NCI-H345 treated with DMSO at 0.1 percent for 48 hours (cell line): ENCODE results near the gene CILP.
"Not testable (repeated sequence)": the region's sequence is repeated elsewhere in the genome, so short reads cannot be mapped to it uniquely, and the experiment has no call there.

Experiments
- DNase-seq: peaks from one replicate; lab custom pipeline; 2025; ENCODE audit not compliant: unreplicated experiment; lab: John Stamatoyannopoulos, UW

The CILP gene, protein sequence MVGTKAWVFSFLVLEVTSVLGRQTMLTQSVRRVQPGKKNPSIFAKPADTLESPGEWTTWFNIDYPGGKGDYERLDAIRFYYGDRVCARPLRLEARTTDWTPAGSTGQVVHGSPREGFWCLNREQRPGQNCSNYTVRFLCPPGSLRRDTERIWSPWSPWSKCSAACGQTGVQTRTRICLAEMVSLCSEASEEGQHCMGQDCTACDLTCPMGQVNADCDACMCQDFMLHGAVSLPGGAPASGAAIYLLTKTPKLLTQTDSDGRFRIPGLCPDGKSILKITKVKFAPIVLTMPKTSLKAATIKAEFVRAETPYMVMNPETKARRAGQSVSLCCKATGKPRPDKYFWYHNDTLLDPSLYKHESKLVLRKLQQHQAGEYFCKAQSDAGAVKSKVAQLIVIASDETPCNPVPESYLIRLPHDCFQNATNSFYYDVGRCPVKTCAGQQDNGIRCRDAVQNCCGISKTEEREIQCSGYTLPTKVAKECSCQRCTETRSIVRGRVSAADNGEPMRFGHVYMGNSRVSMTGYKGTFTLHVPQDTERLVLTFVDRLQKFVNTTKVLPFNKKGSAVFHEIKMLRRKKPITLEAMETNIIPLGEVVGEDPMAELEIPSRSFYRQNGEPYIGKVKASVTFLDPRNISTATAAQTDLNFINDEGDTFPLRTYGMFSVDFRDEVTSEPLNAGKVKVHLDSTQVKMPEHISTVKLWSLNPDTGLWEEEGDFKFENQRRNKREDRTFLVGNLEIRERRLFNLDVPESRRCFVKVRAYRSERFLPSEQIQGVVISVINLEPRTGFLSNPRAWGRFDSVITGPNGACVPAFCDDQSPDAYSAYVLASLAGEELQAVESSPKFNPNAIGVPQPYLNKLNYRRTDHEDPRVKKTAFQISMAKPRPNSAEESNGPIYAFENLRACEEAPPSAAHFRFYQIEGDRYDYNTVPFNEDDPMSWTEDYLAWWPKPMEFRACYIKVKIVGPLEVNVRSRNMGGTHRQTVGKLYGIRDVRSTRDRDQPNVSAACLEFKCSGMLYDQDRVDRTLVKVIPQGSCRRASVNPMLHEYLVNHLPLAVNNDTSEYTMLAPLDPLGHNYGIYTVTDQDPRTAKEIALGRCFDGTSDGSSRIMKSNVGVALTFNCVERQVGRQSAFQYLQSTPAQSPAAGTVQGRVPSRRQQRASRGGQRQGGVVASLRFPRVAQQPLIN

DNA sequence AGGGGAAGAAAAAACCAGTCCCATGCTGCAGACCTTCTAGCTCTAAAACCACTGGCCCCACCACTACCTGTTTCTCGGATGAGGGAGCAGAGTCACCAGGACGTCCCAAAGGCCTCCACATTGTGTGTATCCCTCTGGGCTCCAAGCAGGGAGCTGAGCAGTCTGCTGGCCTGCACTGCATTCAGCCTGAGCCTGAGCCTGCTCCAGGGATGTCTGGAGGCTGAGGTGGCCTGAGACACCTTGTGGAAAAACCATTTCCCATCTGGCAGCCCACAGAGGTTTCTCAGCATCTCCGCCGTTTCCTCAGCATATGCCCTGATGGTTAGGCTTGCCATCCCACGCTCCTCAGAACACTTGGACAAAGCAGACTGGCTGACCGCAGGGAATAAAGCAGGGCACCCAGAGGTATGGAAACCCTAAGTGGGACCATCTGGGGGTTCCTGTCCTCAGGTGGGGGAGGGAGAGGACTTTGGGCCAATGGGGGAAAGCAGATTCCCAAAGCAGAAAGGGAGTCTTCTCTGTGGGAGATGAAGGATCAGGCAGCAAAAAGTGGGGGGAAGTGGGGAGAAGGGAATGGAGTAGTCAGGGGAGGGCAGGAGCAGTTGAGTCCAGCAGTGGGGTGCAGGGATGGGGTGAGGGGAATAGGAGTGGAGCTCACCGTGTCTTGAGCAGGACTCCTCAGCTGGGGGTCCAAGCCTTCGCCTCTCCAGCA, at the start of gene CILP:
CILP (minus strand) TSS at position 704 of the 712 bp plus-strand sequence. CDS start 1,718 bp downstream, outside the sequence.
- no peak for DNase-seq

DNA sequence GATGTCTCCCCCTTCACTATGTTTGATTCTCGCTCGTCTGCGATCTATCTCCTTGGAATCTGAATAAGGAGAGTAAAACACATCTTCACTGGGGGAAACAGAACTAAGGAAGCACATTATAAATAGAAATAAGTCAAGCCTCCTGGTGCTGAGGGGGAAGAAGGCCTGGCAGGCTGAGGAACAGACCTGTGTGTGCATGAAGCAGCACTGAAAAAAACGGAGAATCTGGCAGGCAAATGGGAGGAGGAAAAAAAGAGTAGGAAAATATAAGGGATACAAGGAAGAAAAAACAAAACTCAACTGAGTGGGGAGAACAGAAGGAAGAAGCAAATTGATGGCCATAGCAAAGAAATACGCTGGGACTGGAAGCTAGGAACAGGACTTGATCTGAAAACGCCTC, 49.7 kb upstream of the CILP start:
- DNase-seq = no peak

DNA sequence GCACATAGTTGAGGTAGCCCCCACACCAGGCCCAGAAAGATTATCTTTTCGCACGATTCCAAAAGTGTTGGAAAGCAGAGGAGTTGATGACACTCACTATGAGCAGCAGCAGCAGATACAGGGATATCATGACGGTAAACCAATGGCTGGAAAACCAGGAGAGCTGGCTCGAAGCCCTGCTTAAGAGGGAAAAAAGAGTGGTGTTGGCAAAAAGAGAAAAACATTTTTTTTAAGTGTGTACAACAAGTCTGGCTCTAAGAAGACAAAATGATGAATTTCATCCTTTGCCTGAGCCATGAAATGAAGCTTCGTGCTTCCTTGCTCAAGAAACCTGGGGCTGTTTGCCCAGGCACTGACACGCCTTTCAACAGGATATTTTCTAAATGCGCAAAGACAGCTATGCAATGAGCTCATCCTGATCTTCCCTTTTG, 48.1 kb upstream of the CILP start:
- no peak for DNase-seq

DNA sequence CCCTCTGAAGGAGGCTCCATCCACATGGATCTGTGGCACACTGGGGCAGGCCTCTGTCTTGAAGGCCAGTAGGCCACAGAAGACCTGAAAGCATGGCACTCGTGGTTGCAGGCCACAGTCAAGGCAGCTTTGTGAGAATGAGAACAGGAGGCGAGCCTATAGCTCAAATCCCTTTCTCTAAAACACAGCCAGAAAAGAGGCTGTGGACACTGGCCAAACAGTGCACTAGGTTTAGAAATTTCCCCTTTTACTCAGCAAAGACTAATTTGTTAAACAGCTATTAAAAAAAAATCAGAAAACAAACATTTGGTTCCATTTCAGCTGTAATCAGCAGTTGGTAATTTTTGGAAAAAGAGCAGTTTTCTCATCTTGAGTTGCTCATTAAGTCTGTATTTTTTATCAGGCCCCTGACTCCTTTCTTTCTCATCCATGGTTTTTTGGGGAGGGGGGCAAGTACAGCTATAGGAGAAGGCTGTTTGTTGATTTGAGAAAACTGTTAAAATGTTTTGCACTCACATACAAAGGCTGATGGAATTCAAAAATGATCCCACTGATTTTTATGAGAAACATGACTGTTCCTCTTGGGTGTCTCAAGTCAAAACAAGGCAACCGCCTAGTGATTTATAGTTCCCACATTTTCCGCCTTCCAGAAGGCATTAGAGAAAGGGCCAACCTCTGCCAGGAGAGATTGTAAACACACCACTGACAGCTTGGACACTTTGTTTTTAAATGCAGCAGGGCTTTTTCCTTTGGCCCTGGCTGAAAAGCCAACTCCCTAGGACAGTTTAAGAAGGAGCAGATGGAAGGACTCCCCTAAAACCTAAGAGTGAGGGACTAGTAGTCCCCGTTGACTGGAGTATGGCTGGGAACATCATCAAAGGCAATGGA, 47.3 kb upstream of the CILP start:
- DNase-seq = no peak

DNA sequence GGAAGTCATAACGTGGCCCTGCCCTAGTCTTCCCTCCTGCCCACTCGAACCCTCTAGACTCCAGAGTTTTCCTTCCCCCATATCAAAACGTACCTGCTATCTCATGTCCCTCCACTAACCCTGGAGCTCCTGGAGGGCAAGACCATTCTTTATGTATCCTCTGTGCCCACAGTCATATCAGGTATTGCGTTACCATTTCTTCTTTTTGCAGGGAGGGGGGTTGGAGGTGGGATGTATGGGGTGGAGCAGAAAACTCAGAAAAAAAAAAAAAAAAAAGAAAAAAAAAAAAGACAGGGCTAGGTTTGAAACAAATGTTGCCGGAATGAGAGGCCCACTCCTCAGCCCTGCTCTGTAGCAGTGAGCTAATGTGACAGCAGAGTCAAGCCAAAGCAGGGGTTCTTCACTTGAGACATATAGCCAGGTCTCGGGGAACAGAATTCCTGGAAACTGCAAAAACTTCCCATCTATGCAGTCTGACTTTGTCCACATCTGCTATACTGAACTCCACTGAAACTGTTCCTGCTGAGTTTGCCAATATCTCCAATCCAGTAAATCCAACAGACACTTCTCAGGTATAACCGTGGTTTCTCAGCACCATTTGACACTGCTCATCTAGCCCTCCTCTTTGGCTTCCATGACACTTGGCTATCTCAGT, 44.3 kb upstream of the CILP start:
- no peak for DNase-seq

DNA sequence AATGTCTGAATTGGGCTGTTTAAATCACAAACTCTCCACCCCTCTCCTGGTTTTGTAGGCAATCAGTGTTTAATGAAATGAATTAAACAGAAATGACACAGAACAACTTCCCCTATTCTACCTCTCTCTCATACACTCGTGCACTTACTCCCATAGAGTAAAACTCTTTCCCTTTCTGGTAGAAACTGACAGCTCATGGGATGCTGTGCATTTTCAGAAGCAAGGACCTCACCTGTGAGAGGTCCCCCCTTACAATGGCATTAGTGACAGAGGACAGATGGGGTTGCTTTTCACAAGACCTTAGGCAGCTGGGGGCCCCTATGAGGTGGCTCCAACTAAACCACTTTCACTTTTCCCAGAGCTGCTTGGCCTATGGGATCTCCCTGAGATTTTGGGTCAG, 43.5 kb upstream of the CILP start:
- no peak for DNase-seq

DNA sequence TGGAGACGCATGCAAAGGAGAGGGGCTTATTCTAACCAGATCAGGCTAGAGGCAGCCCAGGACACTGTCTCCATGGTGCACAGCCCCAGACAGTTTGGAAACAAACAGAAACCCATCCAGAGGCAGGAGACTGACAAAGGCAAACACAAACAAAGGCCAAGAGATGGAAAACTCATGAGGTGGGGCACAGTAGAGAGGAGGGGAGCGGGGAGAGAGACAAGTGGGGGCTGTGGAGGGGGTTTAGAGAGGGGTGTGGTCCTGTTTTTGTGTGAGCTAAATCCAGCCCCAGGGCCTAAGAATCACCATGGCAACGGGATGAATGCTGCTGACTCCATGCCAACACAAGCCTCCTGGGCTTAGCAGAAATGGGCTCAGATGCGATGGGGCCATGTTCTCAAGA, 43.1 kb upstream of the CILP start:
- DNase-seq = no peak

DNA sequence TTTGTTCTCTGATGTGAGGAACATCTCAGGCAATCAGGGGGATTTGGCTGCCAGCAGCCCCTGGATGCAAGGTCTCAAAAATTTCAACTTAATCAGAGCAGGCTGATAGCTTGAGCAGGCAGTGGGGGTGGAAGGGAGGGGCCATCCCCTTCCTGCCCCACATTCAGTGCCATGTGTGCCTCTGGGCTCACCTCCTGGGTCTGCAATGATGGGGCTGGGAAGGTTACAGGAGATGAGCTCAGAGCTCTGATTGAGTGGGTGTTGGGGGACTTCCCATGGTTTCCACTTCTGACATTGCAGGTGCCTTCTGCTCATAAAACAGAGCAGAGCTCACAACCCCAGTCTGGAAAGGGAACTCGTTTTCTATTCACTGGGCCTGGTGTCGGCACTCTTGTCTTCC, 38.4 kb upstream of the CILP start:
- no peak for DNase-seq

DNA sequence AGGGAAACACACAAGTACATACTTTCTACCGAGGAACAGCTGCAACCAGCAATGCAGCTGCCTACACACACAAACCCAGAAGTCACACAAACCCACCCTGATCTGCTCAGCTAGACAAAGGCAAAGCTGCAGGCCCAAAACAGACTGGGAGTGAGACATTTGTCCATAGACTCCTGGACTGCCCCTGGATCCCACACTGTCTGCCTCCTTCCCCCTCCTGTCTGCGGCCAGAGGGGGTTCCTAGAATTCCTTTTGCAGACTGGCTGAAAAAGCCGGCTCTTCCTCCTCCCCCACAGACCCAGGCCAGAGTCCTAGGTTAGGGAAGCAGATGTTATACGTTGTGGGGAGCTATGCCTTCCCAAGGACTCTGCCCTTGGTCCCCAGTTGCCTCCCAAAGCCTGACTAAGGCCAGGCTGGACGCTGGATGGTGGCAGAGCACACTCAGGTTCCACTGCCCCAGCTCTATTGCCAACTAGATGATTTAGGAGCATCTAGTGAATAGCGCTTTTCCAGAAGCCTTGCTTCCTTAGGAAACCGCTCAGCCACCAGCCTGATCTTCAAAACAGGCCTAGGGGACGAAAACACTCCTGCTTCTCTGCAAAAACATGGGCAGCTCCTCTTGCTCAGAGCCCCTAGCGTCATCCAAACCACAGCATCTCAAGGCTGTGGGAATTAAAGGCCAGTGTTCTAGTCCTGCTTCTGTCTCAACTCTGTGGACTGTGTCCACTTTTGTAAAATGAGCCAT, 37.4 kb upstream of the CILP start:
- DNase-seq = no peak

DNA sequence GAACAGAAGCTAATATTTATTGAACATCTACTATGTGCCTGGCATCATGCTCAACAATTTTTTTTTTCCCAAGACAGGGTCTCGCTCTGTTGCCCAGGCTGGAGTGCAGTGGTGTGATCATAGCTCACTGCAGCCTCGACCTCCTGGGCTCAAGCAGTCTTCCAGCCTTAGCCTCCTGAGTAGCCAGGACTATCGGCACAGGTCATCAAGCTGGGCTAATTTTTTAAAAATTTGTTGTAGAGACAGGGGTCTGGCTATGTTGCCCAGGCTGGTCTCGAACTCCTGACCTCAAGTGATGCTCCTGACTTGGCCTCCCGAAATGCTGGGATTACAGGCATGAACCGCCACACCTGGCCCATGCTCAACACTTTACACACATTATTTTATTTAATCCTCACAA, 35.7 kb upstream of the CILP start:
- no peak for DNase-seq

DNA sequence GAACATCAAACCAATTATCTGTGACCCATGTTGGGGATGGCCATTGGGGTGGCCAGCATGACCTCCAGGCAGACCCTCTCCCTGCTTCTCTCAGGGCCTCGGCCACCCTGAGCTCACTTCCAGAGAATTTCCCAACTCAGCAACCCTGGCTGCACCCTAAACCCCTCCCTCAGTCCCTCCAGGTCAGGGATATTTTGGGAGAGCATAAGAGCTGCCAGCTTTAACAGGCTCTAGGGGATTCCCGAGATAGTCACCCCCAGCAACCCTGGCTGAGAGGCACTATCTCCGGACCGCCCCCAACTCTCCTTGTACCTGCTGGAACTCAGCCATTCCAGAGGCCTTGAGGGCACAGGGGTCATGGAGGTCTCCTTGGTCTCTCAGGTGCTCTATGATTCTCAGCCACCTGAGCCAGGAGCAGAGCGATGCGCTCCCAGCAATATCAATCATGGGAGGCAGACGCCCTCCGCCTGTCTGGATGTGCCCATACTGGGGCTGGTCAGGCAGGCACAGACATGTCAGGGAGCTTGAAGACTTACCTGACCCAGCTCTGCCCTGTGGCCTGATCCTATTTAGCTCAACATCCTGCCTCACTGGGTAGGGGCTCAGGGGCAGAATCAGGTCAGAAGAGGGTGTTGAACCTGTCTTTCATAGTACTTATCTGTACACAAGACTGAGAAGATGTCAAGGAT, 34.9 kb upstream of the CILP start:
- no peak for DNase-seq

DNA sequence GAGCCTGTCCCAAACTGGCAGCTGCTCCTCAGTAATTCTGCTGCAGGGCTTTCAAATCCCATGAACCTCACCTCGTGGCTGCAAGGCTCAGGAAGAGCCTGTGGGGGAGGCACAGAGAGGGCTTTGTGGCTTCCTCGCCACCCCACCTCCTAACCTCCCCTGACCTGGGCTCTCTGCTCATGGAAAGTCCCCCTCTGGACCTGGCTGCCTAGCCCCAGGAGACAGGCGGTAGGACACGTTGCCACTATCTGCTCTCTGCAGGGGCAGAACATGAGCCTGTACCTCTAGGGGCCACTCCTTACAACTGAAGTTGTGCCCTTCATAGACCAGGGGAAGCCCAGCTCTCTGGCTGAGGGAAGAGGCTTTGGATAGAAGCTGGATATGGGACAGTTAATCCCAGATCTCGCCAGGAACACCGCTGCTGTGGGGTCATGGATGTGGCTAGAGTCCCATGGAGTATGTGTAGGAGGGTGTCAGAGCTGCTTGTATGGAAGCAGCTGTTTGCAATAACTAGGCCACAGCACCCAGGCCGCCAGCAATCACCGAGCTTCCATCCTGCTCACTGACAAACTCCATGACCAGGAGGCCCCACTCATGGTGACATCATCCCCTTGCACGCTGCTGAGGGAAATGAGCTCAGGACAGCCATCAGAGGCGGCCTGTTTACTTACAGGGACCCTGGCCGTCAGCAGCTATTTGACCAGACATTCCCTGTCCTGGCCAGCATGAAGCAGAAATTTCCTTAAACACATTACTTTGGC, 34.0 kb upstream of the CILP start:
- no peak for DNase-seq

DNA sequence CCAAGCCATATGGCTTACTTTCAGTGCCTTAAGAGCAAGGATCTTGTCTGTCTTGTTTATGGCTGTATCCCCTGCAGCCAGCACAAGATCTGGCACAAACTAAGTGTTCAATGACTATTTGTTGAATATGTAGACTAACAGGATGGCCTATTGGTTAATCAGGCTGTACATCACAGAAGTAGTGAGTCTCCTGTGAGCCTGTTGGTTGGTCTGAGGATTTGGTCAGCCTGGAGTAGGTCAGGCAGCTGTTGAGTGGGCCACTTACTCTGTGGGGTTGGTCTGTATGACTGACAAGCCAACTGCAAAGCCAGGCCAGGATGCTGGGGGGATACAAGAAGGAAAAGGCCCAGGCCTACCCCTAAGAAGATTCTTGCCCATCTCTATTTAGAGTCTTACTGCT, 33.4 kb upstream of the CILP start:
- no peak for DNase-seq

DNA sequence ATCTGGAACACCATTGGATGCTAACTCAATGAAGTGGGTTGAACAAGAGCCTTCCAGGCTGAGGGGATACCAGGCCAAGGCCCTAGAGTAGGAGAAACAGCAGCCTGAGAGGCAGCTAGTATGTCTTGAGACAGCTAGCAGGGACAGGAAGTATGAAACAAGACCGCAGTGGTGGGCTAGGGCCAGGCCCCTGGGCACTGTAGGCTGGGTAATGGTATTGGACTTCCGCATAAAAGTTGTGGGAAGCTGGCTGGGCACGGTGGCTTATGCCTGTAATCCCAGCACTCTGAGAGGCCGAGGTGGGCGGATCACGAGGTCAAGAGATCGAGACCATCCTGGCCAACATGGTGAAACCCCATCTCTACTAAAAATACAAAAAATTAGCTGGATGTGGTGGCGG, 25.2 kb upstream of the CILP start:
- not testable (repeated sequence) for DNase-seq

DNA sequence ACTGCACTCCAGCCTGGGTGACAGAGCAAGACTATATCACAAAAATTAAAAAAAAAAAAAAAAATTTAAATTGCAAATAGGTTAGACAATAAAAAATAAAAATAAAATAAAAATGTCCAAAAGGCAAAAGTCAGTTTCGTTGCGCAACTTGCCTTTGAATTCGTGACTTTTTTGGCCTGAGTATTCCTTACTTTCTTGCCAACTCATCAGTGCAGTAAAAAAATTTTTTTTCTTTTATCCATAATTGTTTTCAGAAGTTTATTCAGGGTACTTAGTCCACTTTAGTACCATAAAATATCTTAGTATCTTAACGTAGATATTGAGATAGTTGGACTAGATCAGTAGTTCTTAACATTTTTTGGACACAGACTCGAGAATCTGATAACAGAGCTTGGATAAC, 22.4 kb upstream of the CILP start:
- DNase-seq = no peak

DNA sequence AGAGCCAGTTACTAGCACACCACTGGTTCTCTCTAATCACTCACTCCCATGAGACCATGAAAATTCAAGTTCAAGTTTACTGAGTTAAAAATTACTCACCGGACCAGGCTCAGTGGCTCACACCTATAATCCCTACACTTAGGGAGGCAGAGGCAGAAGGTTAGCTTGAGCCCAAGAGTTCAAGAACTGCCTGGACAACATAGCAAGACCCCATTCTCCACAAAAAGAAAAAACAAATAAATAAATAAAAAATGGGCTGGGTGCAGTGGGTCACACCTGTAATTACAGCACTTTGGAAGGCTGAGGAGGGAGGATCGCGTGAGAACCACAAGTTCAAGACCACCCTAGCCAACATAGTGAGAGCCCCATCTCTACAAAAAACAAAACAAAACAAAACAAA, 21.2 kb upstream of the CILP start:
- DNase-seq = no peak

DNA sequence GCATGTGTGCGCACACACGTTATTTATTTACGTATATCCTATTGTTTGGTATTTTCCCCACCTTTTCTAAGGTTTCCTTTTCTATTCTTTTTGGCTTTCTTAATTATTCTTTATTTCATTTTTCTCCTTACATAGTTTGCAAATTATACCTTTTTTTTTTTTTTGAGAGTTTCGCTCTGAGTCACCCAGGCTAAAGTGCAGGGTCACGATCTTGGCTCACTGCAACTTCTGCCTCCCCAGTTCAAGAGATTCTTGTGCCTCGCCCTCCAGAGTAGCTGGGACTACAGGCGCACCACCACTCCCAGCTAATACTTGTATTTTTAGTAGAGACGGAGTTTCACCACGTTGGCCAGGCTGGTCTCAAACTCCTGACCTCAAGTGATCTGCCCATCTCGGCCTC, 20.0 kb upstream of the CILP start:
- DNase-seq = no peak
